Measurements from ENCODE around the gene DNAH2.

- TF ChIP-seq CTCF (conservative IDR thresholded peaks at IDR 0.05; ENCODE audit: low read depth in 2 of 2), result no peak
- TF ChIP-seq ZNF114 (CRISPR knock-in tag; IDR thresholded peaks at IDR 0.05), result no peak
- TF ChIP-seq EZH2 (IDR thresholded peaks at IDR 0.05; ENCODE audit: low read depth, unreplicated experiment), result no peak
- TF ChIP-seq REST (IDR thresholded peaks at IDR 0.05; ENCODE audit: unreplicated experiment), result no peak
- no peak for TF ChIP-seq JUNB (IDR thresholded peaks at IDR 0.05; ENCODE audit: unreplicated experiment)
- no peak for TF ChIP-seq EZH2phosphoT487 (IDR thresholded peaks at IDR 0.05; ENCODE audit: unreplicated experiment)
- no peak for TF ChIP-seq POLR2AphosphoS5 (IDR thresholded peaks at IDR 0.05; ENCODE audit: low read depth)
Observed at GRCh38 chr17:7719661-7720060, 2.1 kb downstream of the DNAH2 start.

Data from GM23338 (cell line).